HL-60/S4 (cell line): ENCODE results near the gene PPIL6.

Source experiments
- in situ Hi-C: fragments of 300-500 bp; cut with MboI; formaldehyde crosslinking; loops from 2 replicates; pipeline ENCODE4 v1.14.3; 2022; ENCODE audit warnings: low sequenced_read_pairs

The PPIL6 gene

GRCh38 chr6:109449795-109450673, 9.6 kb upstream of the PPIL6 start:
- in situ Hi-C loops: no loop called here

- in situ Hi-C loops: no loop called here
Observed at GRCh38 chr6:109449064-109449794, 8.8 kb upstream of the PPIL6 start.

DNA sequence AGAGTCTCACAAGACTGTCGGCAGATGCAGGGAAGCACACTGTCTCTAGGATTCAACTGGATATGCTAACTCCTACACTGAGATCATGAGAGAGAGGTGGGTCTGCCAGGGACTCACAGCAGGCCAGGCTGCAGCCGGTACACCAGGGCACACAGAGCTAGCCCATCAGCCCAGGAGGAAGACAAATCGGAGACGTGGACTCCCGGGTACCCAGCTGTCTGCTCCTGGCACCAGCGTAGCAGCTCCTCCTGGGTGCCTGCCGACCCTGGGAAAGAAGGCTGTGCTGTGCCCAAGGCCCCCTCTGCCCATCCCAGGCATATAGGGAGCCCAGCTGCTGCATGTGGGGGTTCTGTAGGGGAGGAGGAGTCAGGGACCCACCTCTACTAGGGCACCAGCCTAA, 8.2 kb upstream of the PPIL6 start:
- in situ Hi-C loops: no loop called here

DNA sequence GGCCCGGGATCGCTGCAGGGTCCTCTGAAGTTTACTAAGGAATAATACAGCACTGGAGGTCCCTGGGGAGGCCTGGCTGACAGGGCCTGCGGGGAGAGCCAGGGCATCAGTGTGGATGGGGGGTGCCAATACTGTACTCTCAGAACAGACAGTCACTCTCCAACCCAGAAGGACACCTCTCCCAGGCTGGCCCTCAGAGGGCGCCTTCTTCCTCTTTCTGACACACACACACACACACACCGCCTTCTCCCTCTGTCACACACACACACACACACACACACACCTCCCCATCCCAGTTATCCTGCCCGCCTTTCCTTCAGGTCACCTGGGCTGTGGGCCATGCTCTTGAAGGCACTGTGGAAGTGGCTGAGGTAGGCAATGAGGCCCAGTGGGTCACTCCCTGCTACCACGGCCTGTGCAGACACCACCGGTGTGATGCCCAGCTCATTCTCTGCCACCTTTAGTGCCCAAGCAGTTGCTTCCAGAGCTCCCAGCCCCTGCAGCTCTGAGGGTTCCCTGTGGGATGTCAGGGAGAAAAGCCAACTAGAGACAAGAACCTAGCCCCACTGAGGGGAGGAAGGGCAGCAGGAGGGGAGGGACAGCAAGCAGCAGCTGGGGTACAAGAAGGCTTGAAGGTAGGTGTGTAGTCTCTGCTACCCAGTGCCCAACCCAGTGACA, 7.6 kb upstream of the PPIL6 start:
- in situ Hi-C loops: no loop called here

GRCh38 chr6:109447087-109447486, 6.7 kb upstream of the PPIL6 start:
- in situ Hi-C loops: no loop called here

DNA sequence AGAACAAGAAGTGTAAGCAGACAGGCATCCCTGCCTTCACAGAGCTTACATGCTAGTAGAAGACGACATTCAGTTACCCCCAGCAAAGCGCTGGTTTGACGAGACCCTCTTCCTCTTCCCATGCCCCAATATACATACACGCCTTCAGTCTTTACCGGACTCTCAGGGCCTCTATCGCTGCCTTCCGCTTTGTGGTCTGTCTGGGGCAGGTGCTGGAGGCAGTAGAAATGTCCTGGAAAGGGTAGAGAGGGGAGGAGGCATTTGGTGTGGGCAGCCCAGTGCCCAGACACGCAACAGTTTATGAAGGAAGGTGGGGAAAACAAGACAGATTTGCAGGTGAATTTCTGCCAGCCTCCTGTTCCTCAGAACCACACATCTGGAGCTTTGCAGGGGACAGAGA, 6.1 kb upstream of the PPIL6 start:
- in situ Hi-C loops: no loop called here

GRCh38 chr6:109446072-109446471, 5.6 kb upstream of the PPIL6 start:
- in situ Hi-C loops: no loop called here

DNA sequence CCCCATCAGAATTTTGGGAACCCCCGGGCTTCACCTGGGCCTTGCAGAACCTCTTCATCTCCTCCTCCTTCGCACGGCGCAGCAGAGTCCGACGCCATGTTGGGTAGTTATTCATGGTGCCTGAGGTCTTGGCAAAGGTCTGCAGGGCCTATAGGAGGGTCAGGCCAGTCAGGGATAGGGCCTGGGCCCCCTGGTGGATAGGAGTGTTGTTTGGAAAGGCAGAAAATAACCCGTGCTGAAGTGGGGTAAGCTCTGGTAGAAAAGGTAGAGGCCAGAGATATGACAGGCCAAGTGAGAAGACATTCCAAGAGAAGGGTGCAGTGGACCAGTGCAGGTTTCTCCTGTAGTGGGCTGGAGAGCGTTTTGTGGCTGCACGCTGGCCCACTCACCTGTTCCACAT, 5.0 kb upstream of the PPIL6 start:
- in situ Hi-C loops: no loop called here

- in situ Hi-C loops: no loop called here
Observed at GRCh38 chr6:109443425-109443950, 3.1 kb upstream of the PPIL6 start.

GRCh38 chr6:109442393-109442924, 2.0 kb upstream of the PPIL6 start:
- in situ Hi-C loops: no loop called here

GRCh38 chr6:109441069-109441816, 815 bp upstream of the PPIL6 start:
- in situ Hi-C loops: no loop called here

DNA sequence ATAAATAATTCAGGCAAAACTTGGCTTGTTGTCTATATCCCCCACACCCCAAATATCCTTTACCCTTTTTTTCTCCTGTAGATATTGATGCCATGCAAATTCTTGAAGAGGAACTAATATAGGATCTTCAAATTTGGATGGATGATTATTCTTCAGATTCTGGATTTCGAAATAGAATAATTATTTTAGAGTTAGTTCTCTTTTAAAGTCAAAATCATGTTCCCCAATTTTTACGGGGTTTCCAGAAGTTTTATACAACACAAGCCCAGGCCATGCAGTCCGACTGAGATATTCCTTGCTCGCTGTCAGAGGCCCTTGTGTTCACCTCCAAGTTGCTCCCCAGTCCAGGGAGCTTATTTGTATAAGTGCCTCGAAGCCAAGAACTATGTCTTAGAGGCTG, 4.4 kb downstream of the PPIL6 start:
- in situ Hi-C loops: no loop called here

- in situ Hi-C loops: no loop called here
Observed at GRCh38 chr6:109434456-109434855, 6.0 kb downstream of the PPIL6 start.

GRCh38 chr6:109429496-109429895, 10.9 kb downstream of the PPIL6 start:
- in situ Hi-C loops: no loop called here

- in situ Hi-C loops: no loop called here
Observed at GRCh38 chr6:109428889-109429477, 11.4 kb downstream of the PPIL6 start.

DNA sequence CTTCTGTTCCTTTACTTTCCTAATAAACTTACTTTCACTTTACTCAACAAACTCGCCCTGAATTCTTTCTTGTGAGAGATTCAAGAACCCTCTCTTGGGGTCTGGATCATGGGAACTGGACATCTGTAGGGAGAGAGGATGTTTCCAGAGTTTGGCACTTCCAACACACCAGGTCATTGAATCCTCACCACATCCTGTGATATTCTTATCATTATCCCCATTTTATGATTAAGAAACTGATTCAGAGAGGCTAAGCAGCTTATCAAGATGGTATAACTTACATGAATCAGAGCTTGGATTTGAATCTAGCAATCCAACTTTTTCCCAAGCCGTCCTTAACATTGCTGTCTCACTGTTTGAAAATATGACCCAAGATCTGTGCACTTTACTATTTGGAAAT, 15.5 kb downstream of the PPIL6 start:
- in situ Hi-C loops: no loop called here

DNA sequence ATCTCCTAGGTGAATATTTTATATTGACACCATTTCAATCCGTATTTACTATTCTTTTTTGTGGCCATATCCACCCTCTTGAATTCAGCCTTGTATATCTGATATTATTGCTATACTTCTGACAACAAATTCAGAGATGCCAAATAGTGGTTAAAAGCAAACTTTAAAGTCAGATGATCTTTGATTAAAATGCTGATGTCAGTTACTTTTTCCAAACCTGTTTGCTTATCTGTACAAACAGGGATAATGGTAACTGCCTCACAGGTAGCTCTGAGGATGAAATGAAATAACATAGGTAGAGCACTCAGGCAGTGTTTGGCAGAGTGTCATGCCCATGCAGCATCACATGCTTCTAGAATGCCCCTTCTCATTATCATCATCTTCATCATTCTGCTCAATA, 19.2 kb downstream of the PPIL6 start:
- in situ Hi-C loops: no loop called here

GRCh38 chr6:109420751-109421150, 19.7 kb downstream of the PPIL6 start:
- in situ Hi-C loops: no loop called here

- in situ Hi-C loops: no loop called here
Observed at GRCh38 chr6:109417646-109418045, 22.8 kb downstream of the PPIL6 start.

DNA sequence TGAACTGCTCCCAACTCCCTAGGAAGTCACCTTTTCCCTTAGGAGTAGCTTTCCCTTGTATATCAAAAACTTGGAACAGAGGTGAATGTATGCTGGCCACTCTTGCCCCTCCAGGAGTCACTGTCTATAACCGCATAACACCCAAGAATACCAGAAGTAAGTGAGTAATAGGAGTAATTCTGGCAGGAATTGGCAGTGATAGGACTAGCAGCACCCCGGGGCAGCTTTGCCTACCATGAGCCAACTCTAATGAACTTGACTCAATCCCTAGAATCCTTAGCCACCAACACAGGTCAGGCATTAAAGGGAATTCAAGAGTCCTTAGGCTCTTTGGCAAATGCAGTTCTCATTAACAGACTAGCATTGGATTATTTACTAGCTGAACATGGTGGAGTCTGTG, 29.4 kb downstream of the PPIL6 start:
- in situ Hi-C loops: no loop called here
